ENCODE results near the gene CLPTM1.

Gene CLPTM1

GRCh38 chr19:45016388-45017314 lies 61.5 kb downstream of the CLPTM1 start:
- Histone ChIP-seq H3K4me1 (ENCODE audit: control insufficient read depth, insufficient read depth, low read length, unreplicated experiment) (no peaks in the 10 kb centered on the region), H3K36me3 (ENCODE audit: insufficient read depth, low read length) (no peaks in the 10 kb centered on the region), H3K4me3 (ENCODE audit: low read depth, low read length) (no peak overlapping the region), H2AFZ (ENCODE audit: low read length, unreplicated experiment) (no peak overlapping the region), H3K27me3 (ENCODE audit: insufficient read depth, low read length) (no peaks in the 10 kb centered on the region), H3K79me2 (ENCODE audit: control insufficient read depth, insufficient read depth, low read length, unreplicated experiment) (no peaks in the 10 kb centered on the region), H3K27ac (ENCODE audit: low read depth, low read length) (no peak overlapping the region)

GRCh38 chr19:45019187-45019586 lies 64.0 kb downstream of the CLPTM1 start:
- Histone ChIP-seq H3K36me3 (ENCODE audit: insufficient read depth, low read length) (no peaks in the 10 kb centered on the region), H3K27ac (ENCODE audit: low read depth, low read length) (no peak overlapping the region), H3K79me2 (ENCODE audit: control insufficient read depth, insufficient read depth, low read length, unreplicated experiment) (no peaks in the 10 kb centered on the region), H3K27me3 (ENCODE audit: insufficient read depth, low read length) (no peaks in the 10 kb centered on the region), H3K4me3 (ENCODE audit: low read depth, low read length) (no peak overlapping the region), H3K4me1 (ENCODE audit: control insufficient read depth, insufficient read depth, low read length, unreplicated experiment) (no peaks in the 10 kb centered on the region), H2AFZ (ENCODE audit: low read length, unreplicated experiment) (no peak overlapping the region)

DNA sequence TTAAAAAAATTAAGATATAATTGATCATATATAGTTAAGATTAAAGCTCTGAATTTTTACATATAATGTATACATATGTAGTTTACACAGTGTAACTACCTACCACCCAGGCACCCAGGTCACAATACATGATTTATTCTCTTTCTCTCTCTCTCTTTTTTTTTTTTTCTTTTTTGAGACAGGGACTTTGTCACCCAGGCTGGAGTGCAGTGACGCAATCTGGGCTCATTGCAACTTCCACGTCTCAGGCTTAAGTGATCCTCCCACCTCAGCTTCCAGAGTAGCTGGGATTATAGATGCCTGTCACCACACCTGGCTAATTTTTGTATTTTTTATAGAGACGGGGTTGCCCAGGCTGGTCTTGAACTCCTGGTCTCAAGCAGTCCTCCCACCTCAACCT lies 64.9 kb downstream of the CLPTM1 start:
- Histone ChIP-seq H3K4me3 (ENCODE audit: low read depth, low read length) (no peak overlapping the region), H2AFZ (ENCODE audit: low read length, unreplicated experiment) (no peak overlapping the region), H3K4me1 (ENCODE audit: control insufficient read depth, insufficient read depth, low read length, unreplicated experiment) (no peaks in the 10 kb centered on the region), H3K36me3 (ENCODE audit: insufficient read depth, low read length) (no peaks in the 10 kb centered on the region), H3K79me2 (ENCODE audit: control insufficient read depth, insufficient read depth, low read length, unreplicated experiment) (no peaks in the 10 kb centered on the region), H3K27me3 (ENCODE audit: insufficient read depth, low read length) (no peaks in the 10 kb centered on the region), H3K27ac (ENCODE audit: low read depth, low read length) (no peak overlapping the region)

DNA sequence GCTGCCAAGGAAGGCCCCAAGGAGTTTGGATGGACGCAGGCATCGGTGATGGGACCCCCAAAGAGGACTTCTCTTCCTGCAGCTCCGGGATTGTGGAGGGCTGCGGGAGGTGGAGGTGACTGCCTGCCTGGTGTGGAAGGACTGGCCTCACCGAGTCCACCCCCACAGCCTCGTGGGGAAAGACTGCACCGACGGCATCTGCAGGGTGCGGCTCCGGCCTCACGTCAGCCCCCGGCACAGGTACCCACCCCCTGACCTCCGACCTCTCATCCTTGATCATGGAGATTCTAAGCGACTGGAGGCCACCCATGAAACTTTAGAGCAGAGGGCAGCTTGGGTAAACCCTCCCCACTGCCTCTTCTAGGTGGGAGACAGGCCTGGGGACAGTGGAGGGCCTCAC lies 66.8 kb downstream of the CLPTM1 start:
- no peak overlapping the region for H3K4me3 ChIP-seq (ENCODE audit: low read depth, low read length)
- H2AFZ ChIP-seq (ENCODE audit: low read length, unreplicated experiment), result no peak overlapping the region
- no peak overlapping the region for H3K27ac ChIP-seq (ENCODE audit: low read depth, low read length)
- no peaks in the 10 kb centered on the region for H3K79me2 ChIP-seq (ENCODE audit: control insufficient read depth, insufficient read depth, low read length, unreplicated experiment)
- no peaks in the 10 kb centered on the region for H3K4me1 ChIP-seq (ENCODE audit: control insufficient read depth, insufficient read depth, low read length, unreplicated experiment)
- no peaks in the 10 kb centered on the region for H3K36me3 ChIP-seq (ENCODE audit: insufficient read depth, low read length)
- H3K27me3 ChIP-seq (ENCODE audit: insufficient read depth, low read length), result no peaks in the 10 kb centered on the region

DNA sequence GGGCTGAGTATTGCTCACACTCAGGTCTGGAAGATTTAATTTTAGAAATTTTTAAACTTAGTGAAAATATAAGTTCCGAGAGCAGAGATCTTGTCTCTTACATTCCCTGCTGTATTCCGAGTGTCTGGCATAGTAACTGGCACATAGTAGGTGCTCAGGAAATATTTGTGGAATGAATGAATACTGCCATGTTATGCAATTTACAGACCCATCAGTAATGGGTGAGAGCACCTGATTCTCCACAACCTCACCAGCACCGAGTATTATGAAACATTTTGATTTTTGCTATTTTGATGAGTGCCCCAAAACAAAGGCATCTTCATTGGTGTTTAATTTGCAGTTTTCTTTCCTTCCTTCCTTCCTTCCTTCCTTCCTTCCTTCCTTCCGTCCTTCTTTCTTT lies 67.9 kb downstream of the CLPTM1 start:
- no peak overlapping the region for H3K4me3 ChIP-seq (ENCODE audit: low read depth, low read length)
- H3K4me1 ChIP-seq (ENCODE audit: control insufficient read depth, insufficient read depth, low read length, unreplicated experiment), result no peaks in the 10 kb centered on the region
- H3K27me3 ChIP-seq (ENCODE audit: insufficient read depth, low read length), result no peaks in the 10 kb centered on the region
- H3K79me2 ChIP-seq (ENCODE audit: control insufficient read depth, insufficient read depth, low read length, unreplicated experiment), result no peaks in the 10 kb centered on the region
- H3K36me3 ChIP-seq (ENCODE audit: insufficient read depth, low read length), result no peaks in the 10 kb centered on the region
- no peak overlapping the region for H2AFZ ChIP-seq (ENCODE audit: low read length, unreplicated experiment)
- no peak overlapping the region for H3K27ac ChIP-seq (ENCODE audit: low read depth, low read length)

DNA sequence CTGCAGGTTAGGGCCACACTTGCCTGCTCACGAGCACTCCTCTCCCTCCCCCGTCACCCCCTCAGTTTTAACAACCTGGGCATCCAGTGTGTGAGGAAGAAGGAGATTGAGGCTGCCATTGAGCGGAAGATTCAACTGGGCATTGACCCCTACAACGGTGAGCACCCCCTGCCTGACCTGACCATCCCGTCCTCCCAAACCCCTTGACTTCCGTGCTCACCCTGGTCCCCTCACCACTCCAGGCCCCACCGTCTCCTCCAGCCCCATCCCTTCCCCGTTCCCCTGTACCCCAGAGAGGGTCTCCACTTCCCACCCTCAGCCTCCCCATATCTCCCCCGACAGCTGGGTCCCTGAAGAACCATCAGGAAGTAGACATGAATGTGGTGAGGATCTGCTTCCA lies 70.1 kb downstream of the CLPTM1 start:
- H3K4me1 ChIP-seq (ENCODE audit: control insufficient read depth, insufficient read depth, low read length, unreplicated experiment), result no peaks in the 10 kb centered on the region

DNA sequence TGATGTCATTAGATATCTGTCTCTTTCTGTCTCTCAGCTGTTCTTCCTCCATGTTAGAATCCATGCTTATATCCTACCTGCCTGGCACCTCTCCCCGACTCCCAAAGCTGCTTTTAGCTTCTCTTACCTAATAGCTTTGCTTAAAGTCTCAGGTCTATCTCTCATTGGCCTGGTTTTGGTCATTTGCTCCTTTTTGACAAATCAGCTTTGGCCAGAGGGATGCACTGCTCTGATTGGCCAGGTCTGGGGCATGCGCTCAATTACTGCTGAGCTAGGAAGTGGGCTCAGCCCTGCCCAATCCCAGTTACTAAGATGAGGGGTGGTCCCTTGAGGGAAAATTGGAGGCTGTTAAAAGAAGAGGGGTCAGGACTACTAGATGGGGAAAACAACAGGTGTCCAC lies 72.2 kb downstream of the CLPTM1 start:
- Histone ChIP-seq H2AFZ (ENCODE audit: low read length, unreplicated experiment) (no peak overlapping the region), H3K27me3 (ENCODE audit: insufficient read depth, low read length) (no peaks in the 10 kb centered on the region), H3K4me3 (ENCODE audit: low read depth, low read length) (no peak overlapping the region), H3K27ac (ENCODE audit: low read depth, low read length) (no peak overlapping the region), H3K36me3 (ENCODE audit: insufficient read depth, low read length) (0 out of 2 replicates have a peak, but pooled peaks cover 6% of the 10 kb centered on the region), H3K4me1 (ENCODE audit: control insufficient read depth, insufficient read depth, low read length, unreplicated experiment) (no peaks in the 10 kb centered on the region), H3K79me2 (ENCODE audit: control insufficient read depth, insufficient read depth, low read length, unreplicated experiment) (no peaks in the 10 kb centered on the region)

More for the DNA sequence above, 70.1 kb downstream of the CLPTM1 start:
- Histone ChIP-seq H3K79me2 (ENCODE audit: control insufficient read depth, insufficient read depth, low read length, unreplicated experiment) (no peaks in the 10 kb centered on the region), H3K36me3 (ENCODE audit: insufficient read depth, low read length) (no peaks in the 10 kb centered on the region), H3K27me3 (ENCODE audit: insufficient read depth, low read length) (no peaks in the 10 kb centered on the region), H3K27ac (ENCODE audit: low read depth, low read length) (no peak overlapping the region), H3K4me3 (ENCODE audit: low read depth, low read length) (no peak overlapping the region), H2AFZ (ENCODE audit: low read length, unreplicated experiment) (no peak overlapping the region)

DNA sequence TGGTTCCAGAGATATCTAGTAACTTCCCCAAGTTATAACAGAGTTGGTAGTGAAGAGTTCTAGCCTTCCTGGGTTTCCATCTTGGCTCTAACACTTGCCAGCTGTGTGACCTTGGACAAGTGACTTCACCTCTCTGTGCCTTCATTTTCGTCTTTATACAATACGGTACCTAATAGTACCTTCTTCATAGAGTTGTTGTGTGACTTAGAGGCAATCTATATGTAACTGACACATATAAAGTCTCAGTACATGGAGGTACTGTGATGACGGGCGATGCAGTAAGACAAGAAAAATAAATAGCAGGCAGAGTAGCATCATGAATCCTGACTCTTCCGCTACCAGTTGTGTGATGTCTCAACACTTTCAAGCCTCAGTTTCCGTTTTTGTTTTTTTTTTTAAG lies 75.6 kb downstream of the CLPTM1 start:
- no peak overlapping the region for H2AFZ ChIP-seq (ENCODE audit: low read length, unreplicated experiment)
- peaks cover 13% of the 10 kb centered on the region; the same call in 1 of the 2 replicates for H3K36me3 ChIP-seq (ENCODE audit: insufficient read depth, low read length)
- no peaks in the 10 kb centered on the region for H3K79me2 ChIP-seq (ENCODE audit: control insufficient read depth, insufficient read depth, low read length, unreplicated experiment)
- H3K27me3 ChIP-seq (ENCODE audit: insufficient read depth, low read length), result no peaks in the 10 kb centered on the region
- no peak overlapping the region for H3K4me3 ChIP-seq (ENCODE audit: low read depth, low read length)
- H3K4me1 ChIP-seq (ENCODE audit: control insufficient read depth, insufficient read depth, low read length, unreplicated experiment), result no peaks in the 10 kb centered on the region
- H3K27ac ChIP-seq (ENCODE audit: low read depth, low read length), result no peak overlapping the region

GRCh38 chr19:45032421-45032820 lies 77.2 kb downstream of the CLPTM1 start:
- Histone ChIP-seq H3K79me2 (ENCODE audit: control insufficient read depth, insufficient read depth, low read length, unreplicated experiment) (no peaks in the 10 kb centered on the region), H3K4me3 (ENCODE audit: low read depth, low read length) (no peak overlapping the region), H3K36me3 (ENCODE audit: insufficient read depth, low read length) (peaks cover 14% of the 10 kb centered on the region; the same call in 1 of the 2 replicates), H3K4me1 (ENCODE audit: control insufficient read depth, insufficient read depth, low read length, unreplicated experiment) (no peaks in the 10 kb centered on the region), H3K27ac (ENCODE audit: low read depth, low read length) (no peak overlapping the region), H3K27me3 (ENCODE audit: insufficient read depth, low read length) (no peaks in the 10 kb centered on the region), H2AFZ (ENCODE audit: low read length, unreplicated experiment) (no peak overlapping the region)

- H3K27ac ChIP-seq (ENCODE audit: low read depth, low read length), result no peak overlapping the region
- no peak overlapping the region for H3K4me3 ChIP-seq (ENCODE audit: low read depth, low read length)
- H3K36me3 ChIP-seq (ENCODE audit: insufficient read depth, low read length), result peaks cover 21% of the 10 kb centered on the region; the same call in 1 of the 2 replicates
- peaks cover 12% of the 10 kb centered on the region for H3K4me1 ChIP-seq (ENCODE audit: control insufficient read depth, insufficient read depth, low read length, unreplicated experiment)
- H3K27me3 ChIP-seq (ENCODE audit: insufficient read depth, low read length), result no peaks in the 10 kb centered on the region
- H2AFZ ChIP-seq (ENCODE audit: low read length, unreplicated experiment), result no peak overlapping the region
- H3K79me2 ChIP-seq (ENCODE audit: control insufficient read depth, insufficient read depth, low read length, unreplicated experiment), result peaks cover 15% of the 10 kb centered on the region
Measured at GRCh38 chr19:45035755-45036154, 80.6 kb downstream of the CLPTM1 start.
